ENCODE measurements around the gene CEL. TPM values are rescaled to one million over a fixed set of nuclear protein-coding genes. Genes with fewer than 3 reads are reported as not detected.
"Not testable (repeated sequence)": the region's sequence is repeated elsewhere in the genome, so short reads cannot be mapped to it uniquely, and the experiment has no call there.

The CEL gene
- total and polyA plus RNA-seq, 2 donors (not counting 1 experiment from before 2014, with no cell fraction given): 0.12 to 0.33 TPM

DNA sequence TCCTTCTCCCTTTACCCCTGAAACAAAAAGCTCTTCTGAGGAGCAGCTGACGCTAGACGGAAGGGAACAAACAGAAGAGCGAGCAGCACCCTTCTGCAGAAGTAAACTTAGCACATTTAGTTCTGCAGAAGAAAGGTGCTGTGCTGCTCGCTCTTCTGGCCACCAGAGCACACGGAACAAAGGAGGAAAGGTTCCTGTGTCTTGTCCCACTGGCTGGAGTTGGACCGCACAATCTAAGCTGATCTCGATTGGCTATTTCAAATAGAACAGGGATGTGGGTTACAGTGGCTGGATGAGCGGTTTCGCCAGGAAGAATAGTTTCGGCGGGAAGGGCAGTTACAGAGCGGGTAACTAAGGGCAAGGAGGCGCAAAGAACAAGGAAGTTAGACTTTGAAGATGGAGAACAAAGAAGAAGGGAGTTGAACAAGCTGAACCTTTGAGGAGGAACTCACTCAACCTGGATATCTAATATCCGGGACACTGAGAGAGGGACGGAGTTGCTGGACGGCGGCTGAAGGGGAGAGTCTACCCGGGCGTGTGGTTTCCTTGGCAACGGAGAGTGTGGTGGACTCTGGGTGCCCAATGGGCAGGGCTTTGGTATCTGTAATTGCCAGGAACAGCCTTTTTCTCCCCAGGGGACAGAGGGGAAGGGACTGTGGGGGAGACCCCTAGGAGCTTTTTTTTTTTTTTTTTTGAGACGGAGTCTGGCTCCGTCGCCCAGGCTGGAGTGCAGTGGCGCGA lies 23.8 kb upstream of the CEL start:
- H3K4me1 ChIP-seq (ENCODE audit: control insufficient read depth, extremely low read depth, insufficient read depth, low read length): no peaks in the 10 kb centered on the region
- no peaks in the 10 kb centered on the region for H3K9me3 ChIP-seq (ENCODE audit: control insufficient read depth, insufficient read depth, low read depth, low read length)
- H3K4me3 ChIP-seq (replicated peaks in 1 of 4; ENCODE audit: control extremely low read depth in 1 of 4, insufficient read depth in 1 of 4, low read depth in 3 of 4, low read length in 4 of 4): no peak overlapping the region
- H3K27me3 ChIP-seq (ENCODE audit: control insufficient read depth, insufficient read depth, low read length): no peaks in the 10 kb centered on the region
- H3K79me2 ChIP-seq (ENCODE audit: control insufficient read depth, insufficient read depth, low read length): peaks cover 35% of the 10 kb centered on the region
- H3K27ac ChIP-seq (ENCODE audit: insufficient read depth, low read length): no peak overlapping the region
- no peaks in the 10 kb centered on the region for H4K20me1 ChIP-seq (ENCODE audit: control insufficient read depth, extremely low read depth, insufficient read depth, low read length)
- H3K4me2 ChIP-seq (ENCODE audit: extremely low read depth, insufficient read depth, low read length): no peak overlapping the region
- TF ChIP-seq EZH2 (IDR thresholded peaks at IDR 0.05; ENCODE audit: low read length, missing control alignments): no peak
- TF ChIP-seq, protein P1, sequence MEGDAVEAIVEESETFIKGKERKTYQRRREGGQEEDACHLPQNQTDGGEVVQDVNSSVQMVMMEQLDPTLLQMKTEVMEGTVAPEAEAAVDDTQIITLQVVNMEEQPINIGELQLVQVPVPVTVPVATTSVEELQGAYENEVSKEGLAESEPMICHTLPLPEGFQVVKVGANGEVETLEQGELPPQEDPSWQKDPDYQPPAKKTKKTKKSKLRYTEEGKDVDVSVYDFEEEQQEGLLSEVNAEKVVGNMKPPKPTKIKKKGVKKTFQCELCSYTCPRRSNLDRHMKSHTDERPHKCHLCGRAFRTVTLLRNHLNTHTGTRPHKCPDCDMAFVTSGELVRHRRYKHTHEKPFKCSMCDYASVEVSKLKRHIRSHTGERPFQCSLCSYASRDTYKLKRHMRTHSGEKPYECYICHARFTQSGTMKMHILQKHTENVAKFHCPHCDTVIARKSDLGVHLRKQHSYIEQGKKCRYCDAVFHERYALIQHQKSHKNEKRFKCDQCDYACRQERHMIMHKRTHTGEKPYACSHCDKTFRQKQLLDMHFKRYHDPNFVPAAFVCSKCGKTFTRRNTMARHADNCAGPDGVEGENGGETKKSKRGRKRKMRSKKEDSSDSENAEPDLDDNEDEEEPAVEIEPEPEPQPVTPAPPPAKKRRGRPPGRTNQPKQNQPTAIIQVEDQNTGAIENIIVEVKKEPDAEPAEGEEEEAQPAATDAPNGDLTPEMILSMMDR (conservative IDR thresholded peaks at IDR 0.05 in 1 of 2, IDR thresholded peaks at IDR 0.05 in 1 of 2; ENCODE audit: low read depth in 1 of 2, low read length in 2 of 2): no peak
- H3K9ac ChIP-seq (ENCODE audit: insufficient read depth, low read length): no peak overlapping the region
- no peak overlapping the region for H2AFZ ChIP-seq (ENCODE audit: low read length)
- H3K36me3 ChIP-seq (ENCODE audit: control insufficient read depth, insufficient read depth, low read length): peaks cover 4% of the 10 kb centered on the region
- DNase-seq (ENCODE audit: low read depth in 2 of 2): no peak

DNA sequence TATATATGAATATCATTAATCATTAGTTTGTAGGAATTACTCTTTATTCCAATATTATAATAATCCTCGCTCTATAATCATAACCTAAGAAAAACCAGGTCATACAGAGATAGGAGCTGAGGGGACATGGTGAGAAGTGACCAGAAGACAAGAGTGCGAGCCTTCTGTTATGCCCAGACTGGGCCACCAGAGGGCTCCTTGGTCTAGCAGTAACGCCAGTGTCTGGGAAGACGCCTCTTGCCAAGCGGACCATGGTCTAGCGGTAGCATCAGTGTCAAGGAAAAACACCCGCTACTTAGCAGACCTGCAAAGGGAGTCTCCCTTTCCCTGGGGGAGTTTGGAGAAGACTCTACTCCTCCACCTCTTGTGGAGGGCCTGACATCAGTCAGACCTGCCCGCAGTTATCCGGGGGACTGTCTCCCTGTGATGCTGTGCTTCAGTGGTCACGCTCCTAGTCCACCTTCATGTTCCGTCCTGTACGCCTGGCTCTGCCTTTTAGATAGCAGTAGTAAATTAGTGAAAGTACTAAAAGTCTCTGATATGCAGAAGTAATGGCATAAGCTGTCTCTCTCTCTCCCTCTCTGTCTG lies 20.8 kb upstream of the CEL start:
- H3K9ac ChIP-seq (ENCODE audit: insufficient read depth, low read length); H4K20me1 ChIP-seq (ENCODE audit: control insufficient read depth, extremely low read depth, insufficient read depth, low read length); H3K4me3 ChIP-seq (replicated peaks in 1 of 4; ENCODE audit: control extremely low read depth in 1 of 4, insufficient read depth in 1 of 4, low read depth in 3 of 4, low read length in 4 of 4); H3K27me3 ChIP-seq (ENCODE audit: control insufficient read depth, insufficient read depth, low read length); H3K9me3 ChIP-seq (ENCODE audit: control insufficient read depth, insufficient read depth, low read depth, low read length); H2AFZ ChIP-seq (ENCODE audit: low read length); H3K4me2 ChIP-seq (ENCODE audit: extremely low read depth, insufficient read depth, low read length); H3K27ac ChIP-seq (ENCODE audit: insufficient read depth, low read length); H3K4me1 ChIP-seq (ENCODE audit: control insufficient read depth, extremely low read depth, insufficient read depth, low read length); H3K79me2 ChIP-seq (ENCODE audit: control insufficient read depth, insufficient read depth, low read length): not testable (repeated sequence)
- TF ChIP-seq, protein P1 (conservative IDR thresholded peaks at IDR 0.05 in 1 of 2, IDR thresholded peaks at IDR 0.05 in 1 of 2; ENCODE audit: low read depth in 1 of 2, low read length in 2 of 2): peak; percentile 52 to 59
- DNase-seq (ENCODE audit: low read depth in 2 of 2): peak; percentile 36 to 56
- peaks cover 12% of the 10 kb centered on the region for H3K36me3 ChIP-seq (ENCODE audit: control insufficient read depth, insufficient read depth, low read length)

DNA sequence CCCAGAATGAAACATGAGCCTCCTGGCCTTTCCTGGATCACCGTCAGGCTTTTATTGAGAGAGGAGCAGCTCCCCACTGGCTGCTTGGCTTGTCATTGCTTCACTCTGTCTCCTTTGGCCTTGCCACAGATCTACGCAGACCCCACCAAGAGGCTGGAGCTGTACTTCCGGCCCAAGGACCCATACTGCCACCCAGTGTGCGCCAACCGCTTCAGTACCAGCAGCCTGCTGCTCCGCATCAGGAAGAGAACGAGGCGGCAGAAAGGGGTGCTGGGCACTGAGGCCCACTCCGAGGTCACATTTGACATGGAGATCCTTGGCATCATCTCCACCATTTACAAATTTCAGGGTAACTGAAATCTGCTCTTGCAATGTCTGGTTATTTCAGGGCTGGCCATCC lies 19.8 kb upstream of the CEL start:
- H3K9ac ChIP-seq (ENCODE audit: insufficient read depth, low read length): no peak overlapping the region
- no peak for DNase-seq (ENCODE audit: low read depth in 2 of 2)
- no peak overlapping the region for H3K4me3 ChIP-seq (replicated peaks in 1 of 4; ENCODE audit: control extremely low read depth in 1 of 4, insufficient read depth in 1 of 4, low read depth in 3 of 4, low read length in 4 of 4)
- H2AFZ ChIP-seq (ENCODE audit: low read length): no peak overlapping the region
- H3K9me3 ChIP-seq (ENCODE audit: control insufficient read depth, insufficient read depth, low read depth, low read length): no peaks in the 10 kb centered on the region
- TF ChIP-seq, protein P1 (conservative IDR thresholded peaks at IDR 0.05 in 1 of 2, IDR thresholded peaks at IDR 0.05 in 1 of 2; ENCODE audit: low read depth in 1 of 2, low read length in 2 of 2): no peak
- TF ChIP-seq EZH2 (IDR thresholded peaks at IDR 0.05; ENCODE audit: low read length, missing control alignments): no peak
- peaks cover 8% of the 10 kb centered on the region for H3K79me2 ChIP-seq (ENCODE audit: control insufficient read depth, insufficient read depth, low read length)
- H3K36me3 ChIP-seq (ENCODE audit: control insufficient read depth, insufficient read depth, low read length): peaks cover 18% of the 10 kb centered on the region
- H4K20me1 ChIP-seq (ENCODE audit: control insufficient read depth, extremely low read depth, insufficient read depth, low read length): no peaks in the 10 kb centered on the region
- H3K27ac ChIP-seq (ENCODE audit: insufficient read depth, low read length): no peak overlapping the region
- no peaks in the 10 kb centered on the region for H3K27me3 ChIP-seq (ENCODE audit: control insufficient read depth, insufficient read depth, low read length)
- H3K4me1 ChIP-seq (ENCODE audit: control insufficient read depth, extremely low read depth, insufficient read depth, low read length): no peaks in the 10 kb centered on the region
- no peak overlapping the region for H3K4me2 ChIP-seq (ENCODE audit: extremely low read depth, insufficient read depth, low read length)

All from fibroblast of lung (primary cell).